Astrocyte of the cerebellum (primary cell): ENCODE measurements around the gene RASL10A.

Source experiments
- DNase-seq: peaks from one replicate; pipeline ENCODE4 v3.0.0-alpha.2; 2011; ENCODE audit warnings: low read depth
- H3K4me3 ChIP-seq: 2 replicates; pipeline ENCODE4 v1.5.1; 2011; ENCODE audit warnings: mild to moderate bottlenecking, low read depth, low read length, moderate library complexity
- CTCF ChIP-seq: IDR thresholded peaks from 2 replicates; pipeline ENCODE4 v1.5.1; 2012; ENCODE audit warnings: low read length, low read depth, moderate library complexity, mild to moderate bottlenecking; ENCODE audit errors: missing control alignments
- in situ Hi-C: cut with HindIII; loops from 2 replicates; pipeline ENCODE4 v1.10.0; 2017; ENCODE audit warnings: low sequenced_read_pairs

RASL10A gene

GRCh38 chr22:29272624-29273023, 42.9 kb downstream of the RASL10A start:
- TF ChIP-seq CTCF: no peak
- no peak for DNase-seq
- in situ Hi-C loops: loop anchor here (5.0 kb wide), 1 partner anchor 75 kb away; no protein-coding TSS in a partner anchor
- no peak overlapping the region for H3K4me3 ChIP-seq

GRCh38 chr22:29270475-29271271, 44.8 kb downstream of the RASL10A start:
- in situ Hi-C loops: loop anchor here (5.0 kb wide), 1 partner anchor 77 kb away; no protein-coding TSS in a partner anchor
- no peak for DNase-seq
- H3K4me3 ChIP-seq: peak overlapping the region; percentile 89
- TF ChIP-seq CTCF: no peak

- no peak for TF ChIP-seq CTCF
- in situ Hi-C loops: loop anchor here (5.0 kb wide), 1 partner anchor 77 kb away; no protein-coding TSS in a partner anchor
- peak overlapping the region; percentile 89 for H3K4me3 ChIP-seq
- no peak for DNase-seq
Measured at GRCh38 chr22:29269731-29270474, 45.6 kb downstream of the RASL10A start.

GRCh38 chr22:29269230-29269604, 46.3 kb downstream of the RASL10A start:
- TF ChIP-seq CTCF: no peak
- in situ Hi-C loops: no loop called here
- H3K4me3 ChIP-seq: peak overlapping the region; percentile 89
- DNase-seq: no peak

- in situ Hi-C loops: no loop called here
- peak; percentile 56 for DNase-seq
- TF ChIP-seq CTCF: no peak
- H3K4me3 ChIP-seq: peak overlapping the region; percentile 89
Measured at GRCh38 chr22:29268511-29269229, 46.8 kb downstream of the RASL10A start.

GRCh38 chr22:29267858-29268510, 47.5 kb downstream of the RASL10A start, which contains the start of the genes EWSR1 and RHBDD3:
Gene EWSR1, plus strand, starts transcription at chr22:29268268. Its CDS starts 69 bp downstream, at chr22:29268337.
Gene RHBDD3, minus strand, starts transcription at chr22:29267981. Its CDS starts 2,355 bp downstream, at chr22:29265626.
- DNase-seq: peak; percentile 90
- H3K4me3 ChIP-seq: peak within 1 kb of the TSS; percentile 89
- in situ Hi-C loops: no loop called here
- no peak for TF ChIP-seq CTCF
